Stimulated activated CD8-positive, alpha-beta memory T cell treated with anti-CD3 and anti-CD28 coated beads, Interleukin-2, amount 100 ng/mL, for 48 hours (primary cell): ENCODE results near the gene PHLPP1.
"Not testable (repeated sequence)": the region's sequence is repeated elsewhere in the genome, so short reads cannot be mapped to it uniquely, and the experiment has no call there.

Experiments
- DNase-seq, 2 donors: peaks; one replicate each; pipeline ENCODE4 v3.0.0-alpha.2; 2020; ENCODE audit warnings: low read depth in 2 of 2

Gene PHLPP1

GRCh38 chr18:62717925-62718800 lies 2.8 kb downstream of the PHLPP1 start:
- no peak for DNase-seq

- no peak for DNase-seq
These were observed 4.7 kb downstream of the PHLPP1 start for GRCh38 chr18:62720048-62720447.

DNA sequence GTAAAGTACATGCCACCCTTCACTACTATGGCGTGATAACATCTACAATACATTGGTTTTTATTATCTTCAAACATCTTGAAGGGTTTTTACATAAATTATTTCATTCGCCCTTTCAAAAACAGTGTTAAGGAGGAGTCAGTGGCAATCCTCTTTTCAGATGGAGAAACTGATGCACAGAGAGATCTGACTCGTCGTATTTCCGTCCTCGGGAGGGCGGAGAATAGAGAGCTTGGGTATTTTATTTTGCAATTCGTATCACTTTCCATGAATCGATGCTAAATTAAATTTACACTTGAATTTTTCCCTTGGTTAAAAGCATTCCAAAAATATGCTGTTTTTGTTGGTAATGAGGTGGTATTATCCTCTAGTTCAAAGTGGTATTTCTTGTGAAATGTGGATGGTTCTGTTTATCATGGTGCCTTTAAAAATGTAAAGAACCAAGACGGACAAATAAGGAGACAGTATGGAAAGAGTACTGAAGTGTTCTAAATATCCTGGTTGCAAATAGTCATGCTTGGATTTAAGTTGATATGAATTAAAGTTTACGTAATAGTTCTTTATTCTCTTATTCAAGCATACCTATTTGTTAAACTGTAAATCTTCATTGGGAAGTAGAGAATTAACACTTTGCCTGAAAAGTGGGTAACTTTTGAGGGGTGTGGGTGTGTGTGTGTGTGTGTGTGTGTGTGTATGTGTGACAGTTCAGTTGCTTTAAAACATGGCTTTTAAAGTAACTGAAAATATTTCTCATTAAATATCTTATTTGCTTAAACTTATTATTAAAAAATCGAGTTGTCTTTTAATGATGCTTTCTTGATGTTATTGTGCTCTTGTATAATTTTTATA lies 5.6 kb downstream of the PHLPP1 start:
- DNase-seq = no peak

DNA sequence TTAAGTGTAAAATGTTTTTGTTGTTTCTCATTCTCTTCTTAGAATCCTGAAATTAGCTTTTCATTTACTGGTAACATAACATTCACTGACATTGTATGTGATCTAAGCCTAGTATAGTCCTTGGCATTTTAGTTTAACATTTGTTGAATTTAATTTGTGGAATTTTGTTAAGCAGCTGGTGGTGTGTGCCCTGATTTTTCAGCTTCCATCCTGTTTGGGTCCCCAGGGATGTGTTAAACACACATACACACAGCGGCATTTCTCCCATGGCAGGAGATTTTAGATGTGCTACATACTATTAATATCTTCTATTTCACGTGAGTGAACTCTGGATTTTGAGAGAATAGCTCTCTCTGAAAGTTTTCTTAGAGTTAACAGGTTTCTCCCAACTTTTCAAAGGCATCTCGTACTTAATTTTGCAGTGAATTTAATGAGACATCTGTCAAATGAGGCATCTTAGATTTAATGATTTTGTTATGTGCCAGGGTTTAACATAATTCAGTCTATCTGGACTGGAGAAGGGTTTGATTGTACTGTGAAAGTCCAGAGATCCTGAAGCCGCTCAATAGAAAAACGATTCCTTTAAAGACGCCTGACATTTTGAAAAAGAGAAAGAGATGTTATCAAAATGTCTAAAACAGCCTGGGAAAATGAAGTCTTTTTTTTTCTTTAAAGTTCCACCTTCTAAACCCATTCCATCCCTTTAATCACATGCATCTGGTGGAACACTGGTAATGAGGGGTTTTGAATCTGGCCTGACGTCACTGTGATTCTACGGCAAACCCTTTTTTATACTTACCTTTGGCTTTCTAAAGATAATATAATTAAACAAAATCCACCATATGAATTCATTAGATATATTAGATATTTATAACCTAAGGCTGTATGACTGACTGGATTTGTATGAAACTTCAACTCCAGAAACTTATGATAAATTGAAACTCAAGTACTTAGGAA lies 6.8 kb downstream of the PHLPP1 start:
- no peak for DNase-seq

DNA sequence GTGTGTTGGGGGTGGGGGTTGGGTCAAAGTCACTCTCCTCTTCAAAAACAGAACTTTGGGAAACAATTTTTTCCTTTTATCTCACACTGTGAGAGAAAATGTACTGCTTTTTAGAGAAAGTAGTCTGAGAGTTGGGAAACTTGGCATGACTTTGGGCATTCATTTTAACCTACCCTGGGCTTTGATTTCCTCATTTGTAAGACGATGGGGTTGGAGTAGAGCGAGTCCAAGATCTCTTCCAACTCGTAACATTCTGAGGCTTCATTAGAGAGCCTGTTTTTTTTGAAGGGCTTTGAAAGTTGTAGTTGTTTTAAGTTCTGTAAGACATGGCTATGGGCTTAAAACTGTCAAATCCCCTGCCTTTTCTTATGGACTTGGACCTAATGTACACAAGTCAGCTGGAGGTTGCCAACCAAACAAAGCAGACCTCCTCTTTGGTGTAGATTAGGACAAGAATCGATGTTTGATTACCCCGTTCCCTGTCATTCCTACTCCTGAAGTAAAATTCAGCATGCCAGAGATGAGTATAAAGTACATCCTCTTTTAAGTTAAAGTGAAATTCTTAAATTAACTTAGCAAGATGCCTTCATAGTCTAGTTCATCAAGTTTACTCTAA lies 8.4 kb downstream of the PHLPP1 start:
- DNase-seq = no peak

GRCh38 chr18:62725896-62726295 lies 10.6 kb downstream of the PHLPP1 start:
- DNase-seq = no peak

GRCh38 chr18:62728254-62728653 lies 12.9 kb downstream of the PHLPP1 start:
- DNase-seq = no peak

DNA sequence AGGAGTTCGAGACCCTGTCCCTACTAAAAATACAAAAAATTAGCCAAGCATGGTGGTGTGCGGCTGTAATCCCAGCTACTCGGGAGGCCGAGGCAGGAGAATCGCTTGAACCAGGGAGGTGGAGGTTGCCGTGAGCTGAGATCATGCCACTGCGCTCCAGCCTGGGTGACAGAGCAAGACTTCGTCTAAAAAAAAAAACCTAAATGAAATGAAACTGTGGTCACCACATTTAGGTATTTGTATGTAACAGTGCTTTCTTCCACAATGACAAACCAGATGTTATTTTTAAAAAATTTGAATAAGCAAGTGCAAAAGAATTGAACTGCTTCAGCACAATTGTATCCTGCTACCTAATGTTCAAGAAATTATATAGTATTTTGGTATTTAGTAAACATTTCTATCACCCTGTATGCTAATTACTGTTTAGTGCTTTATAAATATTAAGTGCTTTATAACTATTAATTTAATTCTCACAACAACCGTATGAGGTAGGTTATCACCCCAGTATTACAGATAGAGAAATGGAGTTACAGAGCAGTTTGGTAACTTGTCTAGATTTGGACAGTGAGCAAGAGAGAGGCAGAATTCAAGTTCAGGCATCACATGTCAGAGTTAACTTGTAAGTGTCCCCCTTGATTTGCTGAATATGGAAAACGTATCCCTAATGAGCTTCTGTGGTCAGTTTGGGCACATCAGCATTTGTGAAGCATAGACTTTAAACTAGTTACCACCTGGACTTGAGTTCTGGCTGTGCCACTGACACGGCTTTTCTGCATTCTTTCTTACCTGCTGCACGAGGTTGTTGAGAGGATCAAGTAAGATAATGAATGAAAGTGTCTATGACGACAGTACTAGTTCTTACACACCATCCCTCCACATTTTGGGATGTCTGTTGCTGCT lies 14.4 kb downstream of the PHLPP1 start:
- DNase-seq = no peak

- DNase-seq = no peak
These were observed 15.6 kb downstream of the PHLPP1 start for GRCh38 chr18:62730941-62731340.

DNA sequence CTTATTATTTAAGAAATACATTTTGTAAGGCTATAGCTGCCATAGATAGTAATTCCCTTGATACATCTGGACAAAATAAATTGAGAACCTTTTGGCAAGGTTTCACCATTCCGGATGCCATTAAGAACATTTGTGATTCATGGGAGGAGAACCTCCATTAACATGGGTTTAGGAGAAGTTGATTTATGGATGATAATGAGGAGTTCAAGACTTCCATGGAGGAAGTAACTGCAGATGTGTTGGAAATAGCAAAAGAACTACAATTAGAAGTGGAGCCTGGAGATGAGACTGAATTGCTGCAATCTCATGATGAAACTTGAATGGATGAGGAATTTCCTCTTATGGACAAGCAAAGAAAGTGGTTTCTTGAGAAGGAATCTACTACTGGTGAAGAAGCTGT lies 17.3 kb downstream of the PHLPP1 start:
- no peak for DNase-seq

GRCh38 chr18:62734290-62734689 lies 18.9 kb downstream of the PHLPP1 start:
- no peak for DNase-seq

DNA sequence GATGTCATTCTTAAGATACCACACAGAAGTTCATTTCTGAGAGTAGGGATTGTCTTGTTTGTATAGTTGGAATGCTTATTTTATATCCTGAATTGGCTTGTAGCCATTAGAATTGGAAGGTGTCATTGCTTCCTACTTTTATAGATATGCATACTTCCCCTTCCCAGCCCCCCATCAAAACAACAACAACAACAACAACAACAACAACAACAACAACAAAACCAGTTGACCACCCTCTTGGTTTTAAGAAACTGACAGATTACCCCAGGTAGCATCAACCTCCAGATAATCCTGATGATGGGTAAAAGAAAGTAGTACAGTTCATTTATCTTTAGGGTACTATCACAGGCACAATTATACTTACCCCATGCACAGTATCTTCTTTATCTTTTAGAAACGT lies 20.0 kb downstream of the PHLPP1 start:
- no peak for DNase-seq

DNA sequence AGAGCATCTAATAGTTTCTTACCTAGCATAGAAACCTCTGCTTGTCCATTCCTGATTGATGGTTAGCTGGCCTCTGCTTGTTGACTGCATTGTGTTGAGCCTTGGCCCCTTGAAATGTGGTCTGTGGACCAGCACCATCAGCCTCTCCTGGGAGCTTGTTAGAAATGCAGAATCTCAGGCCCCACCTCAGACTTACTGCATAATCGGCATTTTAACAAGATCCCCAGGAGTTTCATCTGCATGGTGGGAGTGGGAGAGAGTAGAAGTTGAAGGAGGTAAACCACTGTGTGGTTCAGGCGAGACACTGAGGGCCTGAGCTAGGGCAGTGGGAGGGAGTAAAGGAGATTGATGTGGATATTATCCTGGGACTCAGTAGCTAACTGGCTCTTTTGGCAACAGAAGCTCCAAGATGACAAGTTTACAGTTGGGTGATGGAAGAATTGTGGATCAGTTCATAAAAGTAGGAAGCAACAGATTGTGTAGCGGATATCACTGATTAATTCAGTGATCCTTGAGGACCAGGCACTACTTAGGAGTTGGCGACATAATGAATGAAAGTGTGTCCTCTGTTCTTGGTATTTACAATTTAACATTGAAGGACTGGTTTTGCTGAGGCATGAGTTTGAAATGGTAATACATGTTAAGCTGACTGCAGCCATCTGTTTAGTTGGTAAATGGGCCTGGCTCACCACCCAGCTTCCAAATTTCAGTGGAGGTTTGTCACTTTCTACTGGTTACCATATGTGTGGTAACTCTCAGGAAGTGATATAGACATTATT lies 20.9 kb downstream of the PHLPP1 start:
- no peak for DNase-seq

DNA sequence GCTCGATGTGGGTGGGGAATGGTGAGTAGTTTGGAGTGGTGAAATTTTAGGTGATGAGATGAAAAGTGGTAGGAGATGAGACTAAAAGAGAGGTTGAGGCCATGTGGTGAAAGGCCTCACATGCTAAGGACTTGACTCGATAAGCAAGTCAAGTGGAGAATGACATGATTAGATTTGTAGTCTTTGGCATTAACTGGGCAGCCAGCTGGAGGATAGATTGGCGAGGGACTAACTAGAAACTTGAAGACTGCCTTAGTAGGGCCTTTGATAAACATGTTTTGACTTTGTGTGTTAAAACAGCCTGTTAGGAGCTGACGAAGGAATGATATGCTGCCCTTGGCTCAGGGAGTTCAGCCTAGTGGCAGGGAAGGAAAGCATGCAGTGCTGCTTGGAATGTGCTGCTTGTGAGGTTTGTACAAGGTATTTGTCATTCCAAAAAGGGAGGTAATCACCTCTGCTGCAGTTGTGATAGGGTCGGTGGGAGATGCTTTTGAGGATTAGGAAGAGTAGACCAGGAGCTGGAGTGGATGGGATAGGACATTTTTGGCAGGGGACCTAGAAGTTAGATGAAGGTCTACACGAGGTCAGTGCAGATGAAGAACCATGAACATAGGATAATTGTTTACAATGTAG lies 22.0 kb downstream of the PHLPP1 start:
- no peak for DNase-seq

DNA sequence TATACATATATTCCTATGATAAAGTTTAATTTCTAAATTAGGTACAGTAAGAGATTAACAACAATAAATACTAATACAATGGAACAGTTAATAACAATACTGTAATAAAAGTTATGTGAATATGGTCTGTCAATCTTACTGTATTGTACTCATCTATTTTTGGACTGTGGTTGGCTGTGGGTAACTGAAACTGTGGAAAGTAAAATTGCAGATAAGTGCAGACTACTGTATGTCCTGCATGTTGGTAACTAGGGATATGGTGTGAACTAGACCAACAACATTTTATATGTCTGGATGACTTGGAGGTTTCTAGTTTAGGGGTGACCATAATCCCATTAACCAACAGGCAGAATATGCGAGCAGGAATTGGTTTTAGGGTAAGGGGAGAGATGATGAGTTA lies 23.3 kb downstream of the PHLPP1 start:
- no peak for DNase-seq

GRCh38 chr18:62739911-62740310 lies 24.6 kb downstream of the PHLPP1 start:
- no peak for DNase-seq

- DNase-seq = not testable (repeated sequence)
These were observed 25.3 kb downstream of the PHLPP1 start for GRCh38 chr18:62740650-62741049.

DNA sequence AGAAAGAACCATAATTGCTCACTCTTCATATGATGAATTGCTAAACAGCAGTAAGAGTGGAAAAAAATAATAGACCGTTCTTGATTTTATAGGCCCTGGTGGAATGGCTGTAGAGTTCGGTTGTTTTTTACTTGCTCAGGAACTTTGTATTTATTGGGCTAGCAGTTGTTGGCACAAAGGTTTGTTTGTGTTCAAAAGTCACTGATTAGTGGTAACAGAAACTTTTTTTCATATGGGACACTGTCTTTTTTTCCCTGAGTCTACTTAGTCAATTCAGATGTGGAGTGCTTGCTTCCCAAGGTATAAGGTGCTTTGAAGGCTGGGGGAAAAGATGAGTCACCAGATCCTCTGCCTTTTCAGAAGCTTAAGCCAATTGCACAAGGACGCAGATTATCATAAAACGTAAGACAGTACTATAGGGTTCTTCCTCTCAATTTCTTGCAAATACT lies 25.8 kb downstream of the PHLPP1 start:
- DNase-seq = no peak

DNA sequence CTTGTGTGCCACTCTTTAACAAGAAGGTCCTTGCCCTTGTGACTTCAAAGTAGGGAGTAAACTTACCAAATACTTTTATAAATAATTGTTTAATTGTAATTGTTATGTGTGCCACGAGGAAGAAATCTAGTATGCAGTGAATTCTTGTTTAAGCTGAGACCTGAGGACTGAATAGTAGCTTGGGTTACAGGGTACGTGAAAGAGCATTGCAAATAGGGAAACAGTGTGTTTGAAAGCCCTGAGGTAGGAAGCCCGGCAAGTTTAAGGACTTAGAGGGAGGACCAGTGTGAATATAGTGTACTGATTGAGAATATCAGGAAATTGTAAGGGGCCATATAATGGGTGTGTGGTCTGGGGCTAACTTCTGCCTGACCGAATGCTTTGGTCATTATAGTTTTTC lies 26.2 kb downstream of the PHLPP1 start:
- DNase-seq = no peak
